Glomerular visceral epithelial cell (primary cell): ENCODE data around the gene AGBL1.
A peak's percentile ranks its signal among the peaks of the same experiment; 100 is the strongest.

Source experiments
- DNase-seq: peaks from one replicate; pipeline ENCODE4 v3.0.0-alpha.2; 2016; ENCODE audit errors: extremely low spot score

AGBL1 gene

DNA sequence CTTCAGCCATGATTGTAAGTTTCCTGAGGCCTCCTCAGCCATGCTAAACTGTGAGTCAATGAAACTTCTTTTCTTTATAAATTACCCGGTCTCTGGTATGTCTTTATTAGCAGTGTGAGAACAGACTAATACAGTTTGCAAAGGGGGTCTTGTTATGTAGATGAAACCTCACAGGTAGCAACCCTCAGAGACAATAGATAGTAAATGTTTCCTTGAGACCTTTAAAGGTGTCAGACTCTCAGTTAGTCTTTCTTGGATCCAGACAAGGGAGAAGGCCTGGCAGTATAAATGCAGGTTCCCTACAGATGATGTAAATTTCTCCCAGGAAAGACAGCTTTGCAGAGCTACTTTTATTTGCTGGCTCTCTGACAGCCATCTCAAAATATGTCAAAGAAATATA, 510.8 kb downstream of the AGBL1 start:
- DNase-seq, result no peak

DNA sequence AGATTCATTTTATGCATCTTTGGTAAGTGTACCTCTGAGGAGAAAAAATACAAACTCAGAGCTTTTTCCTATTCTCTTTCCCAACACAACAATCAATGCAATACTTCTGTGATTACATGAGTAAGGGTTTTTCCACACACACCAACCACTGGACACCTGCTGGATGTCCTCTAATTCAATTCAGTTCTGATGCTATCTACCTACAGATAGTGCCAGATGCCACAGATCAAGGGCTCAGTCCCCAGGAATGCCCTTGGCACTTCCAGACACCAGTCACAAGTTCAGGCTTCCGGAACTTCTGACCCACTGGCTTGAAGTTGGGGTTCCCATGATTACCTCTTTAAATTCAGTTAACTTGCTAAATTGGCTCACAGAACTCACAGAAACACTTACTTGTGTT, 511.5 kb downstream of the AGBL1 start:
- no peak for DNase-seq

DNA sequence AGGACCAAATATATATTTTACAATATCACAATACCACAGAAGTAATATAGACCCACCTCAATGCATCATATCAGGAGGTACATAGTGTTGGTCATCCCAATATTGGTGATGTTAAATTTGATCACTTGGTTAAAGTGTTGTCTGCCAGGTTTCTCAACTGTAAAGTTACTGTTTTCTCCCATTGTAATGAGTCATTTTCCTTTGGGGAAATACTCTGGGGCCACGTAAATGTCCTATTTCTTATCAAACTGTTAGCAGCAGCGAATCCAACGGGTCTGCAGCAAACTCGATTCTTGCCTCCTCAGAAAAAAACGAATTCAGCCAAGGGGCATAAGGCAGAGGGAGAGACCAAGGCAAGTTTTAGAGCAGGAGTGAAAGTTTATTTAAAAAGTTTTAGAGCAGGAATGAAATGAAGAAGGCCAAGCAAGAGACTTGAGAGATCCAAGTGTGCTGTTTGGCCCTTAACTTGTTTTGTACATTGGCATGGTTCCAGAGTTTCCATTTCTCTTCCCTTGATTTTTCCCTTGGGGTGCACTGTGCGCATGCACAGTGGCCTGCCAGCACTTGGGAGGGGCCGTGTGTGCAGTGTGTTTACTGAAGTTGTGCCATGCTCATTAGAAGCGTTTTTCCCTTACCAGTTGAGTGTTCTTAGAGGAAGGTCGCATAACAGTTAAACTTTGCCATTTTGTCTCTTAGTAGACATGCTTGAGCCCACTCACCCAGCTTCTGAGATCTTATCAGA, 512.5 kb downstream of the AGBL1 start:
- DNase-seq, result no peak

DNA sequence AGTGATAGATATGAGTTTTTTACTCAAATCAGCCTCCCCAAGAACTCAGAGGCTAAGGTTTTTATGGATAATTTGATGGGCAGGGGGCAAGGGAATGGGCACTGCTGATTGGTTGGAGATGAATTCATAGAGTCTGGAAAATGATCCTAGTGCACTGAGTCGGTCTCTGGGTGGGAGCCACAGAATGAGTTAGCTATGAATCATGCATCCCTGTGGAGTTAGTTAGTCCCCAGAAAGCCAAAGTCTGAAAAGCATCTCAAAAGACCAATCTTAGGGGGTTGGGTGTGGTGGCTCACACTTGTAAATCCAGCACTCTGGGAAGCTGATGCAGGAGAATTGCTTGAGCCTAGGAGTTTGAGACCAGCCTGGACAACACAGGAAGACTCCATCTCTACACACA, 516.1 kb downstream of the AGBL1 start:
- no peak for DNase-seq

DNA sequence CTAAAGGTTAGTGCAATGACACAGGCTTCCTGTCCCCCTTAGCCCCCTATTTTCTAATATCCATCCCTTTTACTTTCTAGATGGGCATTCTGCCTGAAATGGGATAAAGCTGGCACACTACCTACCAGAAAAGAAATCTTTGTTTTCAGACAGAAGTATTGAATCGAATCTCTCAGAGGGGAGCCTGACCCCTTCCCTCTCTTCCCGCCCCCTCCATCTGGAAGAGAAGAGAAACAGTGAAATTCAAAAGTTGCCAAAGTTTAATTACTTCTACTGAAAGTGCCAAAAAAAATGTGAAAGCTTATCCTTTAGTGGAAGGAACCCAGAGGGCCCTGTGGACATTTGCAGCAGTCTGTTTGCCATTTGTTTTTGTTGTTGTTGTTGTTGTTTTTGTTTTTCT, 523.8 kb downstream of the AGBL1 start:
- no peak for DNase-seq

GRCh38 chr15:86608461-86609205, 529.0 kb downstream of the AGBL1 start:
- no peak for DNase-seq

GRCh38 chr15:86609275-86609674, 529.6 kb downstream of the AGBL1 start:
- no peak for DNase-seq

GRCh38 chr15:86610038-86610437, 530.4 kb downstream of the AGBL1 start:
- DNase-seq, result no peak

- DNase-seq, result peak; percentile 2
Measured at GRCh38 chr15:86611417-86612040, 531.9 kb downstream of the AGBL1 start.

GRCh38 chr15:86615411-86615810, 535.7 kb downstream of the AGBL1 start:
- no peak for DNase-seq

DNA sequence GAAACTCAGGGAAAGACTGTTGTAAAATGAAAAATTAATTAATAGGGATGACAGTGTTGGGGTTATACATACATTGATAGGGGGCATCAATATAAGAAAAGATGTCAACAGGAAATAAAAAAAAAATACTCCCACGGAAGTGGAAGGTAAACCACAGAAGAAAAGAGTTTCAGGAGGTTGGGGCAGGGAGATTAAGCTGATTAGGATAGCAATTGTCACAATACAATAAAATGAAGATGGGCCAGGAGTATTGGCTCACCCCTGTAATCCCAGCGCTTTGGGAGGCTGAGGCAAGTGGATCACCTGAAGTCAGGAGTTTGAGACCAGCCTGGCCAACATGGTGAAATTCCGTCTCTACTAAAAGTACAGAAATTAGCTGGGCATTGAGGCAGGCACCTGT, 536.1 kb downstream of the AGBL1 start:
- DNase-seq, result no peak

DNA sequence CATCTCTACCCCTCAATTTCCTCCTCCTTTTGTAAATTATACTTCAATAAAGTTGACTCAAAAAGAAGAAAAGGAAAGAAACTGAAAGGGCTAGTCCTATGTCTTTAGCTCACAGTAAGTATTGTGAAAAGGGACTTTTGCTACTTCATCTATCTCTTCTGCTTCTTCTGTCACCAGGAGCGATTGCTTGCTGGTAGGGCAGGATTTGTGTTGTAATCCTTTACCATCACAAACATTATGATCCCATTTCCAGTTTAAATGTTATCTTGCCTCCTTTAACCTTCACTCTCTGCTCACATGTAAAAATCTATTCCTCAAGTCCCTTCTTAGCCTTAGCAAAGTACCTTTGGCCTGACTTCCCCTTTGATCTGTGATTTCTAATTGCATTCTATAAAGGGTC, 537.1 kb downstream of the AGBL1 start:
- no peak for DNase-seq

DNA sequence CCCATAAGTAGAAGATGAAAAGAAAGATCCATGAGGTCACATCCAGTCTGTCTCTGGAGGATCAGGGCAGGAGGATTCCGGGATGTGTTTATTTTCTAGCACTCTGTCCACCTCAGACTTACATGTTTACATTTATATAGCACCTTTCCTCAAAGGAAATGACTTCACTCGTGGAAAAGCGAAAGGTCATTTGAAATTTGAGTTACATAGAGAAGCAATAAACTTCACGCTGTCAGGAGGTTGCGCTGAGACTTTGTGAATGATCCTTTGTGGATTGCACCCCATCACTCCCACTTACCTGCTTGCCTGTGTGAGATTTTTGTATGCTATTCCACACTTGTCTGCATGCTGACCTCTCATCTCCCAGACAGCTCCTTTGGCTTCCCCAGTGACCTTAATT, 540.5 kb downstream of the AGBL1 start:
- DNase-seq, result no peak

DNA sequence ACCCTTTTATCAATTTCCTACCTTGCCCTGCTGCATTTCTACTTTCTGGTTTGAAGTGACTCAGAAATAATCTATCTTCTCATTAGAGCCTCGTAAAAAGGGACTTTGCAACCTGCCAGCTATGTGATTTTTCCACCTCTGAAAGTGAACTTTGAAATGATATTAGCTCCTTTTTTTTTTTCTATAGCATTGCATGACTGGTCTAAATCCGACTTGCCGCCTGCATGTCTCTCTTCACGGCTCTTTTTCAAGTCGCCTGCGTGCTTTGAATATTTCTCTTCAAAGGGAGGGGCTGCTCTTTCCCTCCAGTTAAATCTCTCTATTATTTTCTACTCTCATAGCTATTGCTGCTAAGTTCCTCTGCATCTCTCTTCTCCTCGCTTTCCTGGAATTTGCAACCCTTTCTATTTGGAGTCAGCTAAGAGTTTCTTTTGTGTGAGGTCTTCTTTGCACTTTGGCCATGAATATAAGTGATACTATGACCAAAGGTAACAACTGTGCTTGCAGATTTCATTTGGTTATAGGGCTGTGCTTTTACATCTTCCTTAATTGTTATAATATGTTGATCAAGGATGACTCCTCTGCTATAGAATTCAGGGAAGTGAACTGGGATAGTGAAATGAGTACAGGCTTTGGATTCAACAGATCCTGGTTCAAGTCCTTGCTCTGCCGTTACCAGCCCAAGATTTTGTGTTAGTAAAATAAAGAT, 541.1 kb downstream of the AGBL1 start:
- no peak for DNase-seq

DNA sequence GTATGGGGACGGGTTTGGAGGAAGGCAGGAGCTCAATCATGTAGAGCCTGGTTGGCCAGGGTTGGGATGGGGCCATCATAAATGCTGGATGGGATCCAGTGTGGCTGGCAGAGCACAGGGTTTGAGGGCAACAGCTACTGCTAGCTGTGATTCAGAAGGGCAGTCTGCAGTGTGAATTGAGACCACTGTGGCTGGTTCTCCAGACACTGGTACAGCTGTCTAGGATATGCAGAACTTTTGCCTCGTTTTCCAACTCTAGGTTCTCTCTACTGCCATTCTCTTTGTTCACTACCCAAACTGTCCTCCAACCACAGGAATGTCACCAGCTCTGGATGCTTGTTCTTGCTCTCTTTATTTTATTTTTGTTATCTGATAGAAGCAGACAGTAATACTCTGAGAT, 543.6 kb downstream of the AGBL1 start:
- no peak for DNase-seq

GRCh38 chr15:86624261-86625036, 544.8 kb downstream of the AGBL1 start:
- peak; percentile 95 for DNase-seq

GRCh38 chr15:86629409-86630356, 550.0 kb downstream of the AGBL1 start:
- DNase-seq, result no peak

GRCh38 chr15:86630946-86631345, 551.3 kb downstream of the AGBL1 start:
- no peak for DNase-seq

- no peak for DNase-seq
Measured at GRCh38 chr15:86634146-86634545, 554.5 kb downstream of the AGBL1 start.

GRCh38 chr15:86634992-86635638, 555.4 kb downstream of the AGBL1 start:
- DNase-seq, result no peak
